Measurements from ENCODE around the gene OLA1.

The OLA1 gene

GRCh38 chr2:174112073-174112472 is 136.3 kb downstream of the OLA1 start:
- DNase-seq, result no peak

- DNase-seq, result peak; percentile 3
These were observed 139.8 kb downstream of the OLA1 start for GRCh38 chr2:174108579-174108978.

- no peak for DNase-seq
These were observed 141.6 kb downstream of the OLA1 start for GRCh38 chr2:174106736-174107135.

GRCh38 chr2:174094542-174094941 is 153.8 kb downstream of the OLA1 start:
- no peak for DNase-seq

- DNase-seq, result no peak
These were observed 157.9 kb downstream of the OLA1 start for GRCh38 chr2:174090476-174090875.

- DNase-seq, result no peak
These were observed 159.4 kb downstream of the OLA1 start for GRCh38 chr2:174088706-174089460.

- DNase-seq, result no peak
These were observed 161.6 kb downstream of the OLA1 start for GRCh38 chr2:174086708-174087107.

- no peak for DNase-seq
These were observed 162.6 kb downstream of the OLA1 start for GRCh38 chr2:174085781-174086180.

- DNase-seq, result no peak
These were observed 164.4 kb downstream of the OLA1 start for GRCh38 chr2:174083843-174084458.

- DNase-seq, result no peak
These were observed 167.6 kb downstream of the OLA1 start for GRCh38 chr2:174080672-174081121.

GRCh38 chr2:174078275-174078674 is 170.1 kb downstream of the OLA1 start:
- DNase-seq, result peak; percentile 11

- no peak for DNase-seq
These were observed 171.4 kb downstream of the OLA1 start for GRCh38 chr2:174076975-174077374.

GRCh38 chr2:174076040-174076439 is 172.3 kb downstream of the OLA1 start:
- DNase-seq, result no peak

- no peak for DNase-seq
These were observed 173.5 kb downstream of the OLA1 start for GRCh38 chr2:174074831-174075230.

- no peak for DNase-seq
These were observed 175.5 kb downstream of the OLA1 start for GRCh38 chr2:174072857-174073256.

GRCh38 chr2:174072069-174072468 is 176.3 kb downstream of the OLA1 start:
- DNase-seq, result no peak

GRCh38 chr2:174071321-174071720 is 177.0 kb downstream of the OLA1 start:
- no peak for DNase-seq

- DNase-seq, result no peak
These were observed 178.1 kb downstream of the OLA1 start for GRCh38 chr2:174070281-174070680.

- DNase-seq, result no peak
These were observed 180.5 kb downstream of the OLA1 start for GRCh38 chr2:174067815-174068214.

GRCh38 chr2:174066871-174067270 is 181.5 kb downstream of the OLA1 start:
- no peak for DNase-seq

GRCh38 chr2:174063492-174064092 is 184.7 kb downstream of the OLA1 start:
- DNase-seq, result no peak

GRCh38 chr2:174062934-174063333 is 185.4 kb downstream of the OLA1 start:
- no peak for DNase-seq

GRCh38 chr2:174059884-174060244 is 188.5 kb downstream of the OLA1 start:
- peak; percentile 38 for DNase-seq

GRCh38 chr2:174059178-174059883 is 189.0 kb downstream of the OLA1 start:
- DNase-seq, result peak; percentile 71

Data from fibroblast of skin of right quadriceps (primary cell).